ENCODE data around the gene MYLK.

Gene MYLK

GRCh38 chr3:123638936-123639689 is 245.0 kb downstream of the MYLK start:
- no peak for DNase-seq

- DNase-seq: no peak
Observed at GRCh38 chr3:123637841-123638240, 246.3 kb downstream of the MYLK start.

- DNase-seq: no peak
Observed at GRCh38 chr3:123637131-123637530, 247.0 kb downstream of the MYLK start.

GRCh38 chr3:123636431-123636841 is 247.7 kb downstream of the MYLK start:
- no peak for DNase-seq

GRCh38 chr3:123635717-123636116 is 248.4 kb downstream of the MYLK start:
- DNase-seq: no peak

GRCh38 chr3:123635217-123635616 is 248.9 kb downstream of the MYLK start:
- no peak for DNase-seq

- DNase-seq: no peak
Observed at GRCh38 chr3:123634149-123635051, 249.7 kb downstream of the MYLK start.

GRCh38 chr3:123633530-123633929 is 250.6 kb downstream of the MYLK start:
- no peak for DNase-seq

- DNase-seq: no peak
Observed at GRCh38 chr3:123632161-123632655, 251.9 kb downstream of the MYLK start.

GRCh38 chr3:123629747-123630047 is 254.4 kb downstream of the MYLK start:
- DNase-seq: no peak

- DNase-seq: no peak
Observed at GRCh38 chr3:123628996-123629746, 255.0 kb downstream of the MYLK start.

GRCh38 chr3:123627673-123628670 is 256.2 kb downstream of the MYLK start:
- no peak for DNase-seq

GRCh38 chr3:123626881-123627280 is 257.3 kb downstream of the MYLK start:
- DNase-seq: no peak

- DNase-seq: no peak
Observed at GRCh38 chr3:123624302-123624701, 259.8 kb downstream of the MYLK start.

GRCh38 chr3:123623346-123623880 is 260.7 kb downstream of the MYLK start:
- DNase-seq: no peak

- DNase-seq: no peak
Observed at GRCh38 chr3:123622766-123623165, 261.4 kb downstream of the MYLK start.

- no peak for DNase-seq
Observed at GRCh38 chr3:123621850-123622189, 262.3 kb downstream of the MYLK start.

- DNase-seq: no peak
Observed at GRCh38 chr3:123621186-123621849, 262.8 kb downstream of the MYLK start.

- DNase-seq: no peak
Observed at GRCh38 chr3:123620343-123620742, 263.8 kb downstream of the MYLK start.

GRCh38 chr3:123618768-123619484 is 265.2 kb downstream of the MYLK start:
- peak; percentile 65 for DNase-seq
